Subcutaneous adipose tissue (tissue), 4 donors: Measurements from ENCODE around the gene ADAM19. TPM values are rescaled to one million over a fixed set of nuclear protein-coding genes. Genes with fewer than 3 reads are reported as not detected.

ENCODE experiments used
- total RNA-seq, 4 donors: library from RNA; depleted of rRNA; stranded (reverse); fragments of >200 nt; gene quantifications; one replicate each; pipeline ENCODE4 v1.1.0, GENCODE V29; 2016
- TF ChIP-seq, protein P1 (sequence below): fragments of 450-650 bp; IDR thresholded peaks from one replicate; pipeline ENCODE4 v1.5.1; 2016; ENCODE audit warnings: low read depth, mild to moderate bottlenecking, control low read depth, antibody characterized with exemption, moderate library complexity

Gene ADAM19
- total RNA-seq, 4 donors from 2014 or later = 1.4 to 2.9 (median 2.2) TPM

DNA sequence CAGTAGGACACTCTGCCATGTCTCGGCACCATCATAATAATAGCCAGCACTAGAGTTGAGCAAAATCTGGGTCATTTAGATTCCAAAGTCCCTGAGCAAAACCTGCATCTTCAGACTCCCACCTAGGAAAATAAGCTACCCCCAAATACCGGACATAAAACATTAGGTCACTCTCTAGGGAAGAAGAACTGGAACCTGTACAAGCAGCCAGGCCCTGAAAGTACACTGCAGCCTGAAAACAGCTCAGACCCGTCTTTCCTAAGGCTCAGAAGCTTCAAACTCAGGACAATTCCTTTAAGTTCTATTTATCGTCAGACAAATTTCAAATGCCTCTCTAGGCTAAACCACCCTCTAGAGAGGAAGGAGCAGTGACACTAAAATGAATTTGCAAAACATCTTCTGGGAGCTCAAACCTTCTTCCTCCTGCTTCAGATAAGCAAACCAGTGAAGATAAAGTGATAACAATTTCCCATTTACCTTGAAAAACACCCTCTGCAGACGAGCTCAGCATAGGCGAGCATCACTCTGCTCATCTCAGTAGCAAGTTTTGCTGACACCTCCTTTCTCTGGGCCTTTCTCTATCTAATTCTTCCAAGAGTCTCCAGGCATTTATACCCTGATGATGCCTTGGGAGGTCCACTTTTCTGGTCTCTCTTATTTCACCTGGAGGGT, 34.0 kb downstream of the ADAM19 start:
- TF ChIP-seq, protein P1, sequence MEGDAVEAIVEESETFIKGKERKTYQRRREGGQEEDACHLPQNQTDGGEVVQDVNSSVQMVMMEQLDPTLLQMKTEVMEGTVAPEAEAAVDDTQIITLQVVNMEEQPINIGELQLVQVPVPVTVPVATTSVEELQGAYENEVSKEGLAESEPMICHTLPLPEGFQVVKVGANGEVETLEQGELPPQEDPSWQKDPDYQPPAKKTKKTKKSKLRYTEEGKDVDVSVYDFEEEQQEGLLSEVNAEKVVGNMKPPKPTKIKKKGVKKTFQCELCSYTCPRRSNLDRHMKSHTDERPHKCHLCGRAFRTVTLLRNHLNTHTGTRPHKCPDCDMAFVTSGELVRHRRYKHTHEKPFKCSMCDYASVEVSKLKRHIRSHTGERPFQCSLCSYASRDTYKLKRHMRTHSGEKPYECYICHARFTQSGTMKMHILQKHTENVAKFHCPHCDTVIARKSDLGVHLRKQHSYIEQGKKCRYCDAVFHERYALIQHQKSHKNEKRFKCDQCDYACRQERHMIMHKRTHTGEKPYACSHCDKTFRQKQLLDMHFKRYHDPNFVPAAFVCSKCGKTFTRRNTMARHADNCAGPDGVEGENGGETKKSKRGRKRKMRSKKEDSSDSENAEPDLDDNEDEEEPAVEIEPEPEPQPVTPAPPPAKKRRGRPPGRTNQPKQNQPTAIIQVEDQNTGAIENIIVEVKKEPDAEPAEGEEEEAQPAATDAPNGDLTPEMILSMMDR = no peak

DNA sequence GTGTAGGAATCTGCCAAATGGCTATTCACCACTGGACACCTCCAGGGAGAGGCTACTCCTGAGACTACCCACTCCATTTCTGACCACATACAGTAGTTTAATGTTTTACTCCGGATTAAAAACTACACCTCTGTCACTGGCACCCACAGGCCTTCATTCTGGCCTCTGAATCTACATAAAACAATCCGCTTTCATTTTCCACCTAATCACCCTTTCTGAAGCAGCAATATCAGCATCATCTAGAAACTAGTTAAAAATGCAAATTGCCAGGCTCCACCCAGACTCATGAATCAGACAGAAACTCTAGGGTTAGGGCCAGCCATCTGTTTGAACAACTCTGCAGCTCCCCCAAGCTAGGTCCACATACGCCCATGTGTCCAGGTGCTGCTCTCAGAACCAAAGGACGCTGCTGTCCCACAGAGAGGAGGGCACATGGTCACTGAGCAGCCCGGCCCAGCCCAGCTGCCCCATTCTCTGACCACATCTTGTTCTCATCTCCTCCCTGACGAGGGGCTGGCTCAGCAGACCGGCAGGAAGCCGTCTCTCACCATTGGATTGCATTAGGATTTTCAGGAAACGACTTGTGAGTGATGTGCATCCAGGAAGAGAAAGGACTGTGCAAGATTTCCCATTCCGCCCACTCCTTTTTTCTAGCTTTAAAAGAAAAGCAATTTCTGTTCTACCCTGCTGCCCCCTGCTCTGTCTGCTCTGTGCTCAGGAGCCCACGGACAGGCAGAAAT, 34.7 kb downstream of the ADAM19 start:
- TF ChIP-seq, protein P1 = no peak

DNA sequence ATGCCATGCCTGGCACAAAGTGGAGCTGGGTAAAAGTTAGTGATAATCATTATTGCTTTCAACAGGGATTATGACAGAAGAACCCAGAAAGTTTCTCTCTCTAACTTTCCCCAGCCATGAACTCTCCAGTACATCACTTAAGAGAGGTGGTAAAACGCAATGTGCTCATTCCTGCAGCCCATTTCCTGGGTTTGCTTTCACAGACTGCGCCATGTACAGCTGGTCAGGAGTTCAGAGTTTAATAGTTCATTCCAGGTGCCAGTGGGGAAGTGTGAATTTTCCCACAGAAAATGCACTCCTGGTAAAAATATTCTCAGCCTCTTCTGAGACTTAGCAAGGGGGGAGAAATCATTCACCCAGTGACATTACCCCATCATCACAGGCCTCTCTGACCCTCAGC, 35.5 kb downstream of the ADAM19 start:
- TF ChIP-seq, protein P1 = no peak

DNA sequence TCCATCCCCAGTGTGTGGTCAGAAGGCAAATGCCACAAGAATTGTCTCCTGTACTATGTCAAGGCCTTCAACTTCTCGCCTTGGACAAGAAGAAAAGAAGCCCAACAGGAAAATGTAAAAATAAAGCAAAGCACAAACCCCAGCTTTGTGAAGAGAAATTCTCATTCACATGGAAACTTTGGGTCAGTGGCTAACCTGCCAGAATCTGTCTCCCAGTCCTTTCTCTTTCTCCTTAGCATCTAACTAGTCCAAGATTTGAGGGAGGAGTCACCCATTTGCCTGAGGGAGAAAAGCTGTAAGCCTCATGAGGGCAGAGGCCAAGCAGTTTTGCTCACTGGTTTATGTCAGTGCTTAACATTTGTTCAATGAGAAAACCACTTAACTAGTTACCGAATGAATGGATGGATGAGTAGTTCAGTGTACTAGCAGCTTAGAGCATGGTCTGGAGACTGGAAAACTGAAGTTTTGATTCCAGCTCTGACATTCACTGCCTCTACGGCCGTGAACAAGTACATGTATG, 36.0 kb downstream of the ADAM19 start:
- TF ChIP-seq, protein P1 = no peak

DNA sequence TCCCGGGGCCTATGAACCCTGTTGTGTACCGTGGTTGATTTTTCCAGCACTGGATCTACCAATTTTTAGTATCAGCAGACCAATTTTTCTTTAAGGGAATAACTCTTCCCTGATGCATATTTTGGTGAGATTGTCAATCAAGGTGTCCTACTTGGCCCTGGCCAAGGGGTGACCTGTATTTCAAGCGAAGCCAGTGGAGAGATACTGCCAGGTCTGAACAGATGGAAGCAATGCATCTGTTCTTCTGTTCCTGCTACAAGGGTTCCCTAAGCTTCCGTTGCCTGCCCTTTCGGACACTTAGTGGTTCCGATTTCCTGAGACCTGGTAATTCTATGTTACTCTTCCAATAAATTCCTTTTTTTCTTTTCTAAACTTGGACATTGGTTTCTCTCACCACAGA, 37.3 kb downstream of the ADAM19 start:
- TF ChIP-seq, protein P1 = no peak

DNA sequence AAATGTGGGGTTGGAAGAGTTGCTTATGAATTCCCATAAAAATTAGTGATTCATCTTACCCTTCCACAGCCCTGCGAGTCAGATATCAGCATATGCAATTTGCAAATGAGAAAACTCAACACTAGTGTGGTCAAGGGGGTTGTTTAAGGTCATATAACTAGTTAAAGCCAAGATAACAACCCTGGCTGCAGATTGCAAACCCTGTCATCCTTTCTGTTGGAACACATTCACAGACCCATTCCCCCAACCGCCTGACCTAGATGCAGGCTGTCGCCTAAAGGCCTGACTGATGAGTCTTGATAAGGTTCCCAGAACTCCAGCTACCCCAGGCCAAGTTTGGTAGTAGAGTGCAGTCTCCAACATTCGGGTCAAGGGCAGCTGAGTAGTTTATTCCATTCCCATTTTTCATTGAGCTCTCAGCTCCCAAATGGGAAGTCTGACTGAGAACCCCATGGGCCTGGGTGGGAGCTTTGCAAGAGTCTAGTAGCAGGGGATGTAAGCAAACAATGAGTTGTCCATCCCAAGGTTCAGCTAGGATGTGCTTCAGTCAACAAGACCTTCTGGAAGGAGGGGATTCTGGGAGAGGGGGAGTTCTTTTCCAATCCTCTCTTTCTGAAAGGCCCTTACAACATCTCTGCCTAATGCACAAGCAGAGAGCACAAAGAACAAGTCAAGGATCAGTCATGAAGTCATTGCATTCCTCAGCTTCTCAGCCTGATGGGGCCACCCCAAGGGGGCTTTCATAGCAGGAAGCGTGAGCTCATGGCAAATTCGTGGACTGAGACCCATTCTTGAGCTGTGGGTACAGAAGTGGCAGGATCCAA, 40.3 kb downstream of the ADAM19 start:
- TF ChIP-seq, protein P1 = no peak
